K562 (cell line): Measurements from ENCODE around the gene RGS12. TPM values are rescaled to one million over a fixed set of nuclear protein-coding genes. Genes with fewer than 3 reads are reported as not detected.
A peak's percentile ranks its signal among the peaks of the same experiment; 100 is the strongest.

ENCODE experiments used
- ATAC-seq: fragments of 200-7000 bp; cut with Tn5 transposase; 3 replicates; pipeline ENCODE4 v1.9.1; 2020; ENCODE audit warnings: moderate library complexity
- BruUV-seq: library from RNA; stranded (reverse); fragments of 400-500 nt; replicated peaks from 2 replicates; lab custom pipeline; 2021; lab: Mats Ljungman, UMichigan
- CTCF ChIA-PET: fragments of 300-600 bp; formaldehyde crosslinking; extraction: SDS; loops from one replicate; lab custom pipeline; 2021; ENCODE audit warnings: low intra/inter-chr PET ratio; lab: Yijun Ruan, JAX
- POLR2A ChIA-PET: fragments of 300-600, 350-650 bp; sonication (Branson Sonifier 250); formaldehyde crosslinking; extraction: SDS; loops from one replicate; lab custom pipeline; 2021; ENCODE audit warnings: antibody characterized with exemption, inconsistent platforms; lab: Yijun Ruan, JAX
- DNase-seq, 4 experiments: peaks; one replicate each; pipeline versions ENCODE4 v3.0.0 to v3.0.0-alpha.2; 2011 to 2018; ENCODE audit warnings: low spot score in 3 of 4, mixed read lengths in 3 of 4; ENCODE audit errors: extremely low read depth in 1 of 4
- FAIRE-seq: peaks from 2 replicates; lab custom pipeline; 2011; peaks lifted over from hg19 to GRCh38; lab: Jason Lieb, UNC
- H2AFZ ChIP-seq: 2 replicates; pipeline ENCODE4 v1.6.0; 2011; ENCODE audit warnings: low read depth, low read length, control low read depth, inconsistent platforms
- H3K27ac ChIP-seq: fragments of 200-600 bp; 3 replicates; pipeline ENCODE4 v1.8.0; 2011; ENCODE audit warnings: low read depth, mild to moderate bottlenecking, control low read depth, inconsistent platforms, low read length, moderate library complexity, mixed read lengths; ENCODE audit errors: extremely low read depth
- H3K27me3 ChIP-seq, 2 experiments: fragments of 300-600 bp in 1 of 2; 2 replicates in 1 of 2; 3 replicates in 1 of 2; pipeline versions ENCODE4 v1.6.0 to v1.8.0; 2011; ENCODE audit warnings: inconsistent platforms in 2 of 2, low read length in 2 of 2, mild to moderate bottlenecking in 1 of 2, mixed read lengths in 1 of 2, moderate library complexity in 1 of 2; ENCODE audit not compliant: control insufficient read depth in 2 of 2, insufficient read depth in 2 of 2
- H3K36me3 ChIP-seq: fragments of 300-600 bp; 3 replicates; pipeline ENCODE4 v1.8.0; 2011; ENCODE audit warnings: mild to moderate bottlenecking, low read length, inconsistent platforms; ENCODE audit not compliant: control insufficient read depth, insufficient read depth
- H3K4me1 ChIP-seq, 2 experiments: fragments of 200-600 bp in 1 of 2; replicated peaks in 1 of 2; 2 replicates in 1 of 2; 3 replicates in 1 of 2; pipeline versions ENCODE4 v1.5.1 to v1.8.0; 2011; ENCODE audit warnings: inconsistent platforms in 2 of 2, low read length in 2 of 2, mild to moderate bottlenecking in 1 of 2, mixed read lengths in 1 of 2, moderate library complexity in 1 of 2; ENCODE audit not compliant: control insufficient read depth in 2 of 2, insufficient read depth in 2 of 2
- H3K4me2 ChIP-seq: 2 replicates; pipeline ENCODE4 v1.6.1; 2011; ENCODE audit warnings: low read length, control low read depth, inconsistent platforms, mixed read lengths; ENCODE audit not compliant: insufficient read depth
- H3K4me3 ChIP-seq: fragments of 200-600 bp; sonication (generic), shearing (Covaris generic); 2 replicates; pipeline ENCODE4 v1.5.1; 2016; ENCODE audit warnings: control low read depth, inconsistent platforms
- H3K79me2 ChIP-seq: fragments of 200-600 bp; 3 replicates; pipeline ENCODE4 v1.8.0; 2011; ENCODE audit warnings: low read length, inconsistent platforms; ENCODE audit not compliant: control insufficient read depth, insufficient read depth
- H3K9ac ChIP-seq, 2 experiments: 2 replicates each; pipeline versions ENCODE4 v1.6.0 to v1.6.1; 2011; ENCODE audit warnings: low read depth in 2 of 2, low read length in 2 of 2, control low read depth in 1 of 2, inconsistent platforms in 1 of 2, mild to moderate bottlenecking in 1 of 2, mixed read lengths in 1 of 2; ENCODE audit not compliant: insufficient read depth in 1 of 2
- H3K9me1 ChIP-seq: one replicate; pipeline ENCODE4 v1.6.0; 2011; ENCODE audit warnings: inconsistent platforms, mild to moderate bottlenecking, low read length, moderate library complexity; ENCODE audit not compliant: control insufficient read depth, insufficient read depth
- H3K9me3 ChIP-seq: replicated peaks from 2 replicates; pipeline ENCODE4 v1.5.1; 2011; ENCODE audit warnings: low read depth, low read length, inconsistent platforms; ENCODE audit not compliant: control insufficient read depth, insufficient read depth
- H4K20me1 ChIP-seq: replicated peaks from 2 replicates; pipeline ENCODE4 v1.6.1; 2011; ENCODE audit warnings: low read length, inconsistent platforms, mixed read lengths; ENCODE audit not compliant: control insufficient read depth, insufficient read depth
- TCF7L2 ChIP-seq: fragments of 150-350 bp; IDR thresholded peaks from 2 replicates; pipeline ENCODE4 v1.6.1; 2016; ENCODE audit warnings: low read depth, mild to moderate bottlenecking, low read length, moderate library complexity
- USF1 ChIP-seq: sonication (generic); formaldehyde crosslinking; IDR thresholded peaks from 2 replicates; pipeline ENCODE4 v1.9.0; 2022; ENCODE audit warnings: mild to moderate bottlenecking, missing genetic modification reagents
- USF2 ChIP-seq: sonication (generic); formaldehyde crosslinking; IDR thresholded peaks from 2 replicates; pipeline ENCODE4 v1.5.0; 2020; ENCODE audit warnings: missing genetic modification reagents
- WGBS: fragments of 100-300 bp; shearing (Covaris generic); methylation state at CpG from one replicate; pipeline ENCODE4 v1.1.6; 2016; ENCODE audit warnings: low coverage, mixed read lengths; ENCODE audit not compliant: insufficient coverage; ENCODE audit errors: missing lambda C conversion rate; 5-methylcytosine and 5-hydroxymethylcytosine counted together
- in situ Hi-C: fragments of 300-500 bp; cut with MboI; formaldehyde crosslinking; loops from 4 replicates; pipeline ENCODE4 v1.15.0; 2018; ENCODE audit warnings: inconsistent platforms, mixed read lengths
- intact Hi-C: fragments of 100-400 bp; cut with micrococcal nuclease; formaldehyde crosslinking; loops from 2 replicates; pipeline ENCODE4 v1.14.2; 2022
- polyA plus RNA-seq, 8 experiments: library from polyadenylated mRNA; depleted of rRNA in 4 of 8; stranded (reverse) in 5 of 8; unstranded in 3 of 8; fragments of >200 nt; fragmentation: Nextera tagmentation in 2 of 8; fragmentation: Illumina TruSeq in 1 of 8; extraction: Ambion mirVana in 2 of 8; extraction: Trizol in 1 of 8; gene quantifications; 2 replicates each; pipeline versions ENCODE4 v1.2.1 to v1.2.3, GENCODE V29; 2011 to 2014; ENCODE audit warnings: inconsistent platforms in 1 of 8, missing spikeins in 1 of 8
- total RNA-seq, 7 experiments: library from RNA; depleted of rRNA in 6 of 7; stranded (reverse); fragments of >200 nt in 6 of 7; fragmentation: Illumina TruSeq in 2 of 7; extraction: Trizol in 2 of 7; gene quantifications; 2 replicates each; pipeline versions ENCODE4 v1.2.1 to v1.2.3, GENCODE V29; 2011 to 2021; ENCODE audit warnings: low replicate concordance in 1 of 7

Gene RGS12
- total and polyA plus RNA-seq, 9 of the 15 experiments (the other 6 are each of a cell fraction or from before 2014, with no cell fraction given), result 0.30 to 8.8 (median 5.5) TPM

GRCh38 chr4:3304831-3305609, 12.2 kb downstream of the RGS12 start:
- WGBS, result 20% methylated on average over 25 of the region's 25 CpGs
- no peak overlapping the region for H3K4me2 ChIP-seq
- in situ Hi-C loops (no loop called here), intact Hi-C loops (no loop called here)
- no peak overlapping the region for H2AFZ ChIP-seq
- H3K9ac ChIP-seq, result peak overlapping the region in 1 of 2 experiments; percentile 19; a peak in 1 of 4 replicates
- POLR2A ChIA-PET, result interaction anchor here (0.7 kb wide), 1 partner anchor 9 kb away, joined by 4 read pairs; no protein-coding TSS in a partner anchor
- peaks cover 3 to 69% of the 10 kb centered on the region in 2 experiments; a peak in 2 of 5 replicates for H3K27me3 ChIP-seq
- H3K9me3 ChIP-seq, result no peaks in the 10 kb centered on the region
- no peak for TF ChIP-seq TCF7L2
- TF ChIP-seq USF2 (CRISPR knock-in tag), result peak; percentile 45
- TF ChIP-seq USF1, result peak; percentile 30; the same call in 1 of the 2 replicates
- peaks cover 62% of the 10 kb centered on the region for H4K20me1 ChIP-seq
- H3K9me1 ChIP-seq, result no peaks in the 10 kb centered on the region
- no peaks in the 10 kb centered on the region for H3K79me2 ChIP-seq
- no peak; the same call in 2 of the 3 replicates for ATAC-seq
- no peak overlapping the region for H3K4me3 ChIP-seq
- no peak for DNase-seq
- H3K27ac ChIP-seq, result no peak overlapping the region
- H3K36me3 ChIP-seq, result no peaks in the 10 kb centered on the region
- CTCF ChIA-PET, result no interaction called here
- FAIRE-seq, result no peak
- BruUV-seq, result no TSS peak
- H3K4me1 ChIP-seq, result peaks cover 10 to 14% of the 10 kb centered on the region in 2 experiments; a peak in 2 of 5 replicates
